Retinal pigment epithelial cell (primary cell): ENCODE measurements around the gene ZNF280A.

Source experiments
- DNase-seq: peaks from one replicate; pipeline ENCODE4 v3.0.0-alpha.2; 2010; ENCODE audit warnings: low read depth
- H3K4me3 ChIP-seq: 2 replicates; pipeline ENCODE4 v1.5.1; 2011; ENCODE audit warnings: mild to moderate bottlenecking, low read length, control low read depth, moderate library complexity
- CTCF ChIP-seq: conservative IDR thresholded peaks from 2 replicates; pipeline ENCODE4 v1.5.1; 2011; ENCODE audit warnings: low read depth, low read length, control low read depth, inconsistent platforms

The ZNF280A gene

DNA sequence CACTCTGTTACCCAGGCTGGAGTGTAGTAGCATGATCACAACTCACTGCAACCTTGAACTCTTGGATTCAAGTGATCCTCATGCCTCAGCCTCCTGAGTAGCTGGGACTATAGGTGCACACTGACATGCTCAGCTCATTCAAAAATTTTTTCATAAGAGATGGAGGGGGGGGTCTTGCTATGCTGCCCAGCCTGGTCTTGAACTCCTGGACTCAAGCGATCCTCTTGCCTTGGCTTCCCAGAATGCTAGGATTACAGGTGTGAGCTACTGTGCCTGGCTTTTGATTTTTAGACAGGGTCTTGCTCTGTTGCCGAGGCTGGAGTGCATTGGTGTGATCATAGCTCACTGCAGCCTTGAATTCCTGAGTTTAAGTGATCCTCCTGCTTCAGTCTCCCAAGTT lies 25.0 kb upstream of the ZNF280A start:
- TF ChIP-seq CTCF, result no peak
- no peak overlapping the region for H3K4me3 ChIP-seq
- no peak for DNase-seq

- no peak for DNase-seq
- H3K4me3 ChIP-seq, result no peak overlapping the region
- TF ChIP-seq CTCF, result no peak
Measured at GRCh38 chr22:22538226-22538989, 18.3 kb upstream of the ZNF280A start.

- DNase-seq, result no peak
- TF ChIP-seq CTCF, result no peak
- H3K4me3 ChIP-seq, result no peak overlapping the region
Measured at GRCh38 chr22:22536916-22537315, 16.8 kb upstream of the ZNF280A start.

GRCh38 chr22:22536515-22536914 lies 16.4 kb upstream of the ZNF280A start:
- DNase-seq, result no peak
- TF ChIP-seq CTCF, result no peak
- H3K4me3 ChIP-seq, result no peak overlapping the region

GRCh38 chr22:22535662-22536061 lies 15.6 kb upstream of the ZNF280A start:
- DNase-seq, result no peak
- no peak for TF ChIP-seq CTCF
- H3K4me3 ChIP-seq, result no peak overlapping the region

GRCh38 chr22:22534604-22535415 lies 14.7 kb upstream of the ZNF280A start:
- DNase-seq, result no peak
- H3K4me3 ChIP-seq, result no peak overlapping the region
- TF ChIP-seq CTCF, result no peak
